HG03520 (cell line): Measurements from ENCODE around the gene NCBP3.
"Not testable (repeated sequence)": the region's sequence is repeated elsewhere in the genome, so short reads cannot be mapped to it uniquely, and the experiment has no call there.

Source experiments
- ATAC-seq: cut with Tn5 transposase; IDR thresholded peaks from one replicate; pipeline ENCODE4 v1.9.1; 2021; ENCODE audit warnings: mild to moderate bottlenecking, moderate library complexity; ENCODE audit not compliant: unreplicated experiment

Gene NCBP3

GRCh38 chr17:3847165-3847670 lies 1.2 kb upstream of the NCBP3 start:
- ATAC-seq = no peak

GRCh38 chr17:3846437-3847164 lies 555 bp upstream of the NCBP3 start:
- no peak for ATAC-seq

DNA sequence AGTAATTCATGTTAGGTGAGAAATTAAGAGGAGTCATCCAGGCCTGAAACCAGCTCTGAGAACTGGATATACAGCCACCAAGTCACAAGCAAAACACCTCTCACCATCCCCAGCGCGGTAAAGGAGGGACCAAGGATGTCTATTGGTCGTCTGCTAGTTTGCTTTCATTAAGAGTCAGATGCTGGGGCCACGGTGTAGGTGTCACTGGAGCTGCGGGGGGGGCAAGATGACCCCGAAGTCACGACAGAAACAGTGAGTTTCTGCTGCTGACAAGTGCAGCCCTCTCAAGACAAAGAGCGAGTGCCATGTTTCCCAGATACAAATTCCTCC lies 790 bp downstream of the NCBP3 start:
- peak; percentile 4 for ATAC-seq

- not testable (repeated sequence) for ATAC-seq
These were observed 1.5 kb downstream of the NCBP3 start for GRCh38 chr17:3844556-3844955.

GRCh38 chr17:3843935-3844516 lies 2.0 kb downstream of the NCBP3 start:
- no peak for ATAC-seq

DNA sequence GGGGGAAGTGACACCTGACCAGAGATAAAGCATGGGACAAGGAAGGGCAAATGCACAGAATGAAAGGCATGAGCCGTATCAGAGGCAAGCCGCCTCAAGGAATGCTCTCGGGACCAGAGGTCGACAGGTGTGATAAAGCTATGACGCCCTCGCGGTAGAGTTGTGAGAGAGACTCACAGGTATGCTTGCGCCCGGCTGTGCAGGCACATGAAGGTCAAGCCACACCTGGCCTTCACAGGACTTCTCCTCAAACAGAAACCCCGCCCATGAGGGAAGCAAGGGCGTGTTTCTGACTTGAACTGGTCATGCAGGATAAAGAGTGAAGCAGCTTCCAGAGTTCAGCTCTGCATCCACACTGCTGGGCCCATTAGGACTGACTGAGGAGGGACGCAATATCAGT lies 7.8 kb downstream of the NCBP3 start:
- ATAC-seq = no peak

- no peak for ATAC-seq
These were observed 9.5 kb downstream of the NCBP3 start for GRCh38 chr17:3836551-3836950.

DNA sequence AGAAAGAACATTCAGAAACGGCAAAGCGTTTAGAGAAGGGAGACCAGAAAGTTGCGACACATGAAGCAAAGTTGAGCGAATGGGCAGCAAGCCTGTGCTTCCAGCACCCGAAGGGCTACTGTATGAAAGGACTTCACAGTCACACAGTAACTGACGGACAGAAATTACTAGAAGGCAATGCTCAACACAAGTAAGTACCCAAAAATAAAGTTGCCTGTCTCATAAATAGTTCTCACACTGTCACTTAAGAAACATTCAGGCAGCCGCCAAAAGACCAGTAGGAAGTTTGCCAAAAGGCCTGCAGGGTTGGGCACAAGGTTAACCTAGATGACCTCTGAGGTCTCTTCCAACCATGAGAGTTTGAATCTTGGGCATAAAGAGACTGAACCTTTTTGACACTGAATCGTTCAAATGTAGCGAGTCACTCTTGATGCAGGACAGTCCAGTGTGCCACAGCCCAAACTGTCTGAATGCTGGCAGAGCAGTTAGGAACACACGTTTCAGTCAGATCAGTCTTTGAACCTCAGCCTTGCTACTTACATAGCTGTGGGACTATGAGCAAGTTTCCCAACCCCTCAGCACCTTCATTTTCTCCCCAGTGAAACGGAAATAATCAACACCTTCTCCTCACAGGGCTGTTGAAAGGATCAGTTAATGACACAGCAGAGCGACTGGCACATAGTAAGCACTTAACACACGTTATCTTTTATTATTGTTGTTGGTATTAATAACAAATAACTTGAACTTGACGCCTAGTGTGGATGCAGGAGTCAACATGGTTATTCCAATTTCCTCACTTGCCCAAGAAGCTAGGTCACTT lies 10.4 kb downstream of the NCBP3 start:
- no peak for ATAC-seq

DNA sequence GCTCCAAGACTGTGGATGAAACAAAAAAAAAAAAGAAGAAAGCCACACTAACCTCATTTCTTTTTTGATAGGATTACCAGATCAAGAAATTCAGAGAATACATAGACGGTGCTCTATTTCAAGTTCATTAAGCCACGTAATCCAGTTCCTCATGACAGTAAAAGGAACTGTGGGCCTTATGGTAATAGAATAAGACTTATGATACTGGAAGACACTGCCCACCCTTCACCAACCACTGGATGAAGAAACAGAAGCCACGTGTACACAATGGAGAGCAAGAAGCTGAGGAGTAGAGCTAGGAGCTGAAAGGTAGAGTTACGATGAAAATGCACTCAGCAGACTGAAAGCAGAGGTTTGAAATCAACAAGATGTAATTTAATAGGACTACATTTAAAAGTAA lies 11.2 kb downstream of the NCBP3 start:
- ATAC-seq = no peak

DNA sequence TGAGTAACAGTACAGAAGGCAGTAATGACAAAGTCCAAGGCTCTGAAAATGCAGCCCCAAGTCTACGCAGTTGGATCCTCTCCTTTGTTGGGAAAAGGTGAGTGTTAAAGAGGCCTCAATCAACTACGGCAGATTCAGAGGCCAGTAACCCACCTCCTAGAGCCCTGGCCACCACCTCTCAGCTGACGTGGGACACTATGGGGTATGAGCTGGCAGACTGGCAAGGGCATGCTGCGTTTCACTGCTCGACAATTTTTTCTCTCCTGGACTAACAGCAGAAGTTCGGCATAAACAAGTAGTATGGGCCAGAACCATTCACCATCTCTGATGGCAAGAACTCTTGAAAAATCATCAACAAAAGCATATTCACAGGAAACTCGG lies 17.2 kb downstream of the NCBP3 start:
- ATAC-seq = no peak

- ATAC-seq = no peak
These were observed 17.7 kb downstream of the NCBP3 start for GRCh38 chr17:3828151-3828851.

DNA sequence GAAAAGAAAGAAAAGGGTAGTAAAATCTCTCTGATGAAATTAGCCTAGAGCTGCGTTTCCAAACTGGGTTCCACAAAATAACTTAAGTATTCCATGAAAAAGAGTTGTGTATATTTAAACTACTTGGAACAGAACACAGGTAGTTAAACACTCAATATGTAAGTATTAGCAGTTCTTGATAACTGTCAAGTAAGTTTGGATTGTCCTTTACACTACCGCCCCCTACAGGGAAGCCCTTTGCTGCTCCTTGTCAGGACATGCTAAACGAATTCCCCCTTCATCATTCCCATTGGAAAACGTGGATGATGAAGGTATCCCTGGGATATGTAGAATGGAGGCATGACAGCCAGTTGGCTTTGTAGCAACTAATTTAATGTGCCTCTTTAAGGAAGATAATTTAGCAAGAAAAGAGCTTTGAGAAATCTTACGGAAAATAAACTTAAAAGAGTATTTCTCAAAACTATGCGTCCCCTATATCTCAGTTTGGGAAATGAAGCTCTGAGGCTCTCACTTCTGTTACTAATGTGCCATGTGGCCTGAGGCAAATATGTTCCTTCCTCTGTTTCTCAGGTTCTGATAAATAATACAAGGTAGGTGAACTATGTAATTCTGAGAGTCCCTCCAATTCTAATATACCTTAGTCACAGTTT lies 18.8 kb downstream of the NCBP3 start:
- no peak for ATAC-seq

DNA sequence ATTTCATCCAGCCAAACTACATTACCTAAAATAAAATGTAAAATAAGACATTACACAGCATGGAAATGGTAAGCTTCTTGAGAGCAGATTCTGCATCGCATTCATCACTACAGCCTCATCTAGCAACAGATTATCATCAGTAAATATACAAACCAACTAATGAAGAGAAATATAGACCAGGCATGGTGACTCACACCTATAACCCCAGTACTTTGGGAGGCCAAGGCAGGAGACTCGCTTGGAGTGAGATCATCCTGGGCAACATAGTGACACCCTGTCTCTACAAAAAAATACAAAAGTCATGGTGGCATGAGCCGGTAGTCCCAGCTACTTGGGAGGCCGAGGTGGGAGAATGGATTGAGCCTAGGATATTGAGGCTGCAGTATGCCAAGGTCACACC lies 19.9 kb downstream of the NCBP3 start:
- ATAC-seq = no peak

- ATAC-seq = no peak
These were observed 24.9 kb downstream of the NCBP3 start for GRCh38 chr17:3821101-3821500.

DNA sequence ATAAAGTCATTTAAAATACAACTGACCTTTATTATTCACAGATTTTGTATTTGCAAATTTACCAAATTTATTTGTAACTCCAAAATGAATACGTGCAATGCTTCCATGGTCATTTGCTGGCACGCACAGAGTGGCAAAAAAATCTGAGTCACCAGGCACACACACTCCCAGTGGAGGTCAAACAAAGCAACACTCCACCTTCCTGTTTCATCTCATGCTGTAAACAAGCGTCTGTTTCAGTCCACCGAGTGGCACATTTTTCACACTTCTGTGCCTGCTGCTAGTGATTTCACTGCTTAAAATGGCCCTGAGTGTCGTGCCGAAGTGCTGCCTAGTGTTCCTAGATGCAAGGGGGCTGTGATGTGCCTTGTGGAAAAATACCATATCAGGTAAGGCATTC lies 27.3 kb downstream of the NCBP3 start:
- no peak for ATAC-seq

DNA sequence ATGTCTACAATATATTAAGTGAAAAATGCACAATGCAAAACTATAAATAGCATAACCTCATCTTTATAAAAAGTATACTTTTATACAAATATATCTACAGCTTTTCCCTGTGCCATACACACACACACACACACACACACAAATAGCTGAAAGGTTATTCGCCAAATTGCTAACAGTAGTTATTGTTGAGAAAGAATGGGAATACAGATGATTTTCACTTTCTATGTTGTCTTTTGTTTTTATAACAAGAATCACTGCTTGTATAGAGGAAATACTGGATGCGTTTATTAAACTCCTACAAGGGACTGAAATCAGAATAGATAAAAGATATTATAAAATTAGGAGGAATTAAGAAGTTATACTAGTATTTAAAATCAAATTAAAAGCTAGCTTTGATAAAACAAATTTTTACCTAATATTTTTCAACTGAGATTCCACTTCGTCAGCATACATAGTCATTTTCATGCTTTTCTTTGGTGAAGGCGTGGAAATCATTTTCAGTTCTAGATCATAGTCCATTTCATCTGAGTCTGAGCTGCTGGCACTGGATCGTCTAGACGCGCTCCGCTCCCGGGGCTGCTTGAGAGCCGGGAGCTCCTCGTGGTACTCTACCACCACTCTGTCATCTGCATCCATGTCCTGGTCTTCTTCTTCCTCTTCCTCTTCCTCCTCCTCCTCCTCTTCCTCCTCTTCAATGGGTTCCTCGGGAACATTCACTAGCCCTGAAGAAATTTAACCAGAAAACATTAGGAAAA lies 28.0 kb downstream of the NCBP3 start:
- ATAC-seq = no peak

GRCh38 chr17:3815925-3816324 lies 30.1 kb downstream of the NCBP3 start:
- no peak for ATAC-seq

DNA sequence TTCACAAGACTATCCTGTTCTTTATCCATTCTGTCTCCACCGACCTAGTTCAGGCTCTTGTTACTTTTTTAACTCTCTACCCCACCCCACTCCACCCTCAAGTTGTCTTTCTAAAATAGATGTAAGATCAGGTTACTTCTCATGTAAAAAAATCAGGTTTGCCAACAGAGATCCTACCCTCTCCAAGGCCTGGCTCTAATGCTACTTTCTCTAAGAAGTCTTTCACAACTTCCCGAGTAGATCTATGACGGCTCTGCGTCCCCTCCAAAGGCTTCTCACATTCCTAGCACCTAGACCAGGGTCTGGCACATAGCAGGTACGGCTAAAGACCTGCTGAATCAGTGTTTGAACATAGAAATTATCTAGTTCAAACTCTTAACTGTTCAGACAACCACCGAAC lies 30.9 kb downstream of the NCBP3 start:
- ATAC-seq = no peak

DNA sequence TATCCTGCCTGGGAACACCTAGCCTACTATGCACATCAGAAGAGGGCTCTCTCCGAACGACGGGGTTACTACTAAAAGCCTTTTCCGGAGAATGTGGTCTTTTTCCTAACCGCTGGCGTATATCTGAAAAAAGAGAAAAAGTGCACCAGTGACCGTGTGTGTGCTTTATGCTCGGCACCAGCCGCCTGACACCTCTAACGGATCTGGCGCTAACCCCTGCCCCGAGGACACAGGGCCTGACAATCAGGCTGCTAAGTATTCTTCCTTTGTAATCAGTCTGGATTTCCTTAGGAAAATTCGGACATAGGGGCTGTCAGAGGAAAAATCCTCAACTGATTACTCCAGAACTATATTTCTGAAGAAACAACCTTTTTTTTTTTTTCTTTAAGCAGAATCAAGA lies 31.7 kb downstream of the NCBP3 start:
- ATAC-seq = no peak

DNA sequence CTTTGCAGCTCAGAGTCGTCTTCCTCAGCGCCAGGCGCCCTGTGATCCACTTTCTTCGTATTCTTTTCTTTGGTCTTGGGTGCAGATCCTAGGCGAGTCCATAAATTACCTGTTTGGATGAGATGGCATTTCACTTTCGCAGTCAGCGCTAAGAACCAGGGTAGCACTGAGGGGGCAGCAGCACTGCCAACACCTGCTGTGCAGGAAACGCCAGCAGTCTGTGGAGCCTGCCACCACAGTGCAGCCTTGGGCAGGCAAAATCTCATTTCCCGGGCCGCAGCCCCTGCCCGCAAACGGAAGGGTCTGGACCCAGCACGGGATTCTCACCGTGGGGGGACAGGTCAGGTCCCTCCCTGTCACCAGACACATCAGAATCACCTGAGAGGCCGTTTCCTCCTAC lies 32.9 kb downstream of the NCBP3 start:
- ATAC-seq = no peak
